IMR-90 (cell line): ENCODE results near the gene IL23R. TPM values are rescaled to one million over a fixed set of nuclear protein-coding genes. Genes with fewer than 3 reads are reported as not detected.

Experiments
- ATAC-seq: fragments of 200-7000 bp; cut with Tn5 transposase; 2 replicates; pipeline ENCODE4 v1.9.1; 2020; ENCODE audit warnings: low read depth, mild to moderate bottlenecking, moderate library complexity
- BruUV-seq: library from RNA; stranded (reverse); fragments of 400-500 nt; replicated peaks from 2 replicates; lab custom pipeline; 2021; lab: Mats Ljungman, UMichigan
- CTCF ChIA-PET: fragments of 300-600 bp; formaldehyde crosslinking; extraction: SDS; loops from one replicate; lab custom pipeline; 2021; ENCODE audit warnings: antibody characterized with exemption; lab: Yijun Ruan, JAX
- POLR2A ChIA-PET: fragments of 300-600 bp; sonication (Branson Sonifier 250); formaldehyde crosslinking; loops from one replicate; lab custom pipeline; 2022; ENCODE audit warnings: antibody characterized with exemption; ENCODE audit not compliant: unreplicated experiment; lab: Charles Lee
- DNase-seq: peaks from one replicate; pipeline ENCODE4 v3.0.0; 2013
- H2AFZ ChIP-seq: replicated peaks from 2 replicates; pipeline ENCODE3; 2013; ENCODE audit warnings: low read length, mild to moderate bottlenecking; ENCODE audit not compliant: poor library complexity
- H2AK5ac ChIP-seq: 2 replicates; pipeline ENCODE4 v1.6.1; 2013; ENCODE audit warnings: low read depth, low read length, inconsistent platforms
- H2AK9ac ChIP-seq: replicated peaks from 2 replicates; pipeline ENCODE3; 2013; ENCODE audit warnings: mild to moderate bottlenecking, low read depth, low read length, moderate library complexity; ENCODE audit not compliant: poor library complexity
- H2BK120ac ChIP-seq: 2 replicates; pipeline ENCODE4 v1.6.1; 2013; ENCODE audit warnings: low read depth, low read length, inconsistent platforms
- H2BK15ac ChIP-seq: 3 replicates; pipeline ENCODE4 v1.6.1; 2013; ENCODE audit warnings: low read depth, low read length, inconsistent platforms
- H2BK20ac ChIP-seq: 2 replicates; pipeline ENCODE4 v1.6.1; 2013; ENCODE audit warnings: low read depth, mild to moderate bottlenecking, inconsistent platforms, low read length, moderate library complexity
- H2BK5ac ChIP-seq: 2 replicates; pipeline ENCODE4 v1.6.1; 2013; ENCODE audit warnings: mild to moderate bottlenecking, low read depth, low read length, inconsistent platforms; ENCODE audit not compliant: poor library complexity, severe bottlenecking
- H3K14ac ChIP-seq: replicated peaks from 2 replicates; pipeline ENCODE4 v1.6.1; 2013; ENCODE audit warnings: low read depth, low read length, inconsistent platforms
- H3K18ac ChIP-seq: 2 replicates; pipeline ENCODE4 v1.6.1; 2013; ENCODE audit warnings: low read depth, low read length, control low read depth
- H3K23ac ChIP-seq: 2 replicates; pipeline ENCODE4 v1.6.1; 2013; ENCODE audit warnings: low read depth, low read length, inconsistent platforms
- H3K27ac ChIP-seq: 2 replicates; pipeline ENCODE4 v1.5.1; 2013; ENCODE audit warnings: mild to moderate bottlenecking, control low read depth, low read length; ENCODE audit not compliant: insufficient read depth
- H3K27me3 ChIP-seq: 2 replicates; pipeline ENCODE4 v1.6.1; 2013; ENCODE audit warnings: low read length; ENCODE audit not compliant: control insufficient read depth, insufficient read depth
- H3K36me3 ChIP-seq: 2 replicates; pipeline ENCODE4 v1.6.1; 2013; ENCODE audit warnings: low read length, mixed read lengths; ENCODE audit not compliant: control insufficient read depth, insufficient read depth
- H3K4ac ChIP-seq: 2 replicates; pipeline ENCODE4 v1.6.1; 2013; ENCODE audit warnings: low read depth, low read length, inconsistent platforms
- H3K4me1 ChIP-seq: 2 replicates; pipeline ENCODE4 v1.6.1; 2013; ENCODE audit warnings: low read length, mixed read lengths; ENCODE audit not compliant: control insufficient read depth, insufficient read depth
- H3K4me2 ChIP-seq: 2 replicates; pipeline ENCODE4 v1.6.1; 2013; ENCODE audit warnings: low read depth, mild to moderate bottlenecking, control low read depth, low read length, moderate library complexity
- H3K4me3 ChIP-seq: 2 replicates; pipeline ENCODE4 v1.5.1; 2013; ENCODE audit warnings: low read depth, mild to moderate bottlenecking, control low read depth, low read length, moderate library complexity; ENCODE audit not compliant: insufficient read depth
- H3K56ac ChIP-seq: 2 replicates; pipeline ENCODE4 v1.6.1; 2013; ENCODE audit warnings: low read length, inconsistent platforms; ENCODE audit not compliant: insufficient read depth; ENCODE audit errors: extremely low read depth
- H3K79me1 ChIP-seq, 2 experiments: 2 replicates each; pipeline ENCODE4 v1.6.1; 2013; ENCODE audit warnings: low read length in 2 of 2, inconsistent platforms in 1 of 2, low read depth in 1 of 2
- H3K9ac ChIP-seq: 2 replicates; pipeline ENCODE4 v1.6.1; 2013; ENCODE audit warnings: low read depth, low read length, control low read depth
- H3K9me1 ChIP-seq: 2 replicates; pipeline ENCODE4 v1.6.1; 2013; ENCODE audit warnings: low read length, inconsistent platforms; ENCODE audit not compliant: insufficient read depth
- H3K9me3 ChIP-seq: 2 replicates; pipeline ENCODE4 v1.6.1; 2013; ENCODE audit warnings: low read length; ENCODE audit not compliant: control insufficient read depth, insufficient read depth
- H4K20me1 ChIP-seq: 2 replicates; pipeline ENCODE4 v1.6.1; 2013; ENCODE audit warnings: low read length, inconsistent platforms; ENCODE audit not compliant: insufficient read depth
- H4K5ac ChIP-seq: 2 replicates; pipeline ENCODE4 v1.6.1; 2013; ENCODE audit warnings: mild to moderate bottlenecking, low read depth, low read length, control low read depth
- H4K8ac ChIP-seq, 2 experiments: 2 replicates each; pipeline ENCODE4 v1.6.1; 2013; ENCODE audit warnings: low read depth in 2 of 2, low read length in 2 of 2, control low read depth in 1 of 2, inconsistent platforms in 1 of 2
- H4K91ac ChIP-seq: 2 replicates; pipeline ENCODE4 v1.6.1; 2013; ENCODE audit warnings: low read depth, low read length, inconsistent platforms; ENCODE audit not compliant: insufficient read depth
- BHLHE40 ChIP-seq: fragments of 150-350 bp; IDR thresholded peaks from 2 replicates; pipeline ENCODE4 v1.6.1; 2016; ENCODE audit warnings: mild to moderate bottlenecking, low read depth, low read length
- FOS ChIP-seq: fragments of 150-350 bp; IDR thresholded peaks from 2 replicates; pipeline ENCODE4 v1.6.1; 2016; ENCODE audit warnings: low read depth, low read length
- MAFK ChIP-seq: IDR thresholded peaks from 2 replicates; pipeline ENCODE4 v1.6.1; 2012; ENCODE audit warnings: low read depth, low read length, improper control_type of control experiment
- MAZ ChIP-seq: IDR thresholded peaks from 2 replicates; pipeline ENCODE4 v1.6.1; 2012; ENCODE audit warnings: low read depth, mild to moderate bottlenecking, low read length, improper control_type of control experiment, moderate library complexity, borderline replicate concordance
- MXI1 ChIP-seq: IDR thresholded peaks from 2 replicates; pipeline ENCODE4 v1.6.1; 2012; ENCODE audit warnings: low read depth, mild to moderate bottlenecking, low read length, moderate library complexity, borderline replicate concordance
- NFE2L2 ChIP-seq: fragments of 150-350 bp; IDR thresholded peaks from 2 replicates; pipeline ENCODE4 v1.6.1; 2016; ENCODE audit warnings: low read depth, mild to moderate bottlenecking, low read length
- RAD21 ChIP-seq: IDR thresholded peaks from 2 replicates; pipeline ENCODE4 v1.6.1; 2012; ENCODE audit warnings: low read length, improper control_type of control experiment
- RCOR1 ChIP-seq: IDR thresholded peaks from 2 replicates; pipeline ENCODE4 v1.6.1; 2012; ENCODE audit warnings: mild to moderate bottlenecking, low read length, improper control_type of control experiment; ENCODE audit not compliant: insufficient replicate concordance
- SMC3 ChIP-seq: fragments of 150-350 bp; IDR thresholded peaks from 2 replicates; pipeline ENCODE4 v1.6.1; 2016; ENCODE audit warnings: low read depth, mild to moderate bottlenecking, antibody characterized with exemption, low read length, moderate library complexity
- WGBS, 2 experiments: methylation state at CpG; one replicate each; pipeline versions ENCODE4 v1.1.5 to v1.1.7; 2013; ENCODE audit warnings: missing lambda C conversion rate in 2 of 2; ENCODE audit not compliant: insufficient read length in 1 of 2; ENCODE audit errors: extremely low coverage in 2 of 2; 5-methylcytosine and 5-hydroxymethylcytosine counted together
- dilution Hi-C: fragments of 300-500 bp; cut with HindIII; formaldehyde crosslinking; loops from one replicate; pipeline ENCODE4 v1.14.3; 2018; ENCODE audit warnings: low sequenced_read_pairs; ENCODE audit not compliant: unreplicated experiment
- in situ Hi-C: fragments of 300-500 bp; cut with MboI; formaldehyde crosslinking; loops from 3 replicates; pipeline ENCODE4 v1.14.3; 2019; ENCODE audit warnings: low sequenced_read_pairs, inconsistent platforms, mixed read lengths
- intact Hi-C: fragments of 100-400 bp; cut with micrococcal nuclease; formaldehyde crosslinking; loops from 2 replicates; pipeline ENCODE4 v1.10.0; 2022
- polyA plus RNA-seq, 3 experiments: library from polyadenylated mRNA; depleted of rRNA; stranded (reverse); fragments of >200 nt; gene quantifications; 2 replicates each; pipeline ENCODE4 v1.2.3, GENCODE V29; 2012; ENCODE audit warnings: low replicate concordance in 1 of 3
- total RNA-seq: library from RNA; depleted of rRNA; stranded (reverse); fragments of >200 nt; gene quantifications from 2 replicates; pipeline ENCODE4 v1.2.3, GENCODE V29; 2012
- TF ChIP-seq, protein P1 (sequence below): conservative IDR thresholded peaks from 2 replicates; pipeline ENCODE4 v1.5.1; 2012; ENCODE audit warnings: mild to moderate bottlenecking, low read depth, low read length, improper control_type of control experiment

Gene IL23R
- total and polyA plus RNA-seq, 2 of the 4 experiments (the other 2 are of a cell fraction) = not detected

DNA sequence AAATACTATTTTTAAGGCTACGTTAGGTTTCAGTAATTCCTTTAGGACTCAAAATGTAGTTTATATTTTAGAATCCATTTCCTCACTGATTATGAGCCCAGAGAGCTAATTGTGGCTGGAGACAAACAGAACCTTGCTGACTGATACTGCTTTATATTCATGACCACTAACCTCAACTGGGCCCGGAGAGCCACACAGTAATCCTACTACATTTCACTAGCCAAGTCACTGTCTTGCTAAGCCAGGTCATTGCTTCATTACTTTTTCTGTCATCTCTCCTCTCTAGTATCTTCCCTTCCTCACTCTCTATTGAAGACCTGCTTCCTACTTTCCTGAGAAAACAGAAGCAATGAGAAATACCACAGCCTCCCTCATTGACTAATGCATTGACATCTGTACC is 24.7 kb downstream of the IL23R start:
- H2BK5ac ChIP-seq = no peak overlapping the region
- intact Hi-C loops (loop anchor here (1.0 kb wide), 1 partner anchor 400 kb away; no protein-coding TSS in a partner anchor), in situ Hi-C loops (no loop called here), dilution Hi-C loops (no loop called here)
- H2AK9ac ChIP-seq = no peak overlapping the region
- ChIA-PET POLR2A (no interaction called here), CTCF (no interaction called here)
- H3K4ac ChIP-seq = no peak overlapping the region
- H2BK20ac ChIP-seq = no peak overlapping the region
- H3K56ac ChIP-seq = no peak overlapping the region
- TF ChIP-seq RCOR1 (no peak), RAD21 (no peak), BHLHE40 (no peak), FOS (no peak), MAZ (no peak), MAFK (no peak), MXI1 (no peak), NFE2L2 (no peak), SMC3 (no peak)
- TF ChIP-seq, protein P1, sequence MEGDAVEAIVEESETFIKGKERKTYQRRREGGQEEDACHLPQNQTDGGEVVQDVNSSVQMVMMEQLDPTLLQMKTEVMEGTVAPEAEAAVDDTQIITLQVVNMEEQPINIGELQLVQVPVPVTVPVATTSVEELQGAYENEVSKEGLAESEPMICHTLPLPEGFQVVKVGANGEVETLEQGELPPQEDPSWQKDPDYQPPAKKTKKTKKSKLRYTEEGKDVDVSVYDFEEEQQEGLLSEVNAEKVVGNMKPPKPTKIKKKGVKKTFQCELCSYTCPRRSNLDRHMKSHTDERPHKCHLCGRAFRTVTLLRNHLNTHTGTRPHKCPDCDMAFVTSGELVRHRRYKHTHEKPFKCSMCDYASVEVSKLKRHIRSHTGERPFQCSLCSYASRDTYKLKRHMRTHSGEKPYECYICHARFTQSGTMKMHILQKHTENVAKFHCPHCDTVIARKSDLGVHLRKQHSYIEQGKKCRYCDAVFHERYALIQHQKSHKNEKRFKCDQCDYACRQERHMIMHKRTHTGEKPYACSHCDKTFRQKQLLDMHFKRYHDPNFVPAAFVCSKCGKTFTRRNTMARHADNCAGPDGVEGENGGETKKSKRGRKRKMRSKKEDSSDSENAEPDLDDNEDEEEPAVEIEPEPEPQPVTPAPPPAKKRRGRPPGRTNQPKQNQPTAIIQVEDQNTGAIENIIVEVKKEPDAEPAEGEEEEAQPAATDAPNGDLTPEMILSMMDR = no peak
- peaks cover 2% of the 10 kb centered on the region; the same call in 1 of the 2 replicates for H3K4me1 ChIP-seq
- no peak overlapping the region for H3K4me3 ChIP-seq
- BruUV-seq = no TSS peak
- DNase-seq = no peak
- H3K79me1 ChIP-seq = no peaks in the 10 kb centered on the region
- no peak overlapping the region for H3K9ac ChIP-seq
- H3K18ac ChIP-seq = no peak overlapping the region
- no peak overlapping the region for H2AK5ac ChIP-seq
- 67% methylated on average over 1 of the region's 2 CpGs; no CpG with 5 or more reads in 1 of the 2 experiments for WGBS, 2 experiments
- no peak overlapping the region for H3K4me2 ChIP-seq
- no peak overlapping the region for H4K8ac ChIP-seq
- no peaks in the 10 kb centered on the region for H3K36me3 ChIP-seq
- no peak for ATAC-seq
- H2BK15ac ChIP-seq = no peak overlapping the region
- no peak overlapping the region; the same call in 1 of the 2 replicates for H2BK120ac ChIP-seq
- H3K9me1 ChIP-seq = peaks cover 3% of the 10 kb centered on the region; the same call in 1 of the 2 replicates
- no peak overlapping the region; the same call in 1 of the 2 replicates for H4K5ac ChIP-seq
- H4K20me1 ChIP-seq = no peaks in the 10 kb centered on the region
- H3K23ac ChIP-seq = no peak overlapping the region
- H3K27ac ChIP-seq = no peak overlapping the region; the same call in 1 of the 2 replicates
- H3K9me3 ChIP-seq = no peaks in the 10 kb centered on the region
- no peak overlapping the region; the same call in 1 of the 2 replicates for H4K91ac ChIP-seq
- peaks cover 3% of the 10 kb centered on the region; the same call in 1 of the 2 replicates for H3K27me3 ChIP-seq
- H3K14ac ChIP-seq = no peak overlapping the region
- no peak overlapping the region for H2AFZ ChIP-seq
